SU-DHL-6 (cell line): ENCODE data around the gene ANKRD66.

Experiments
- EZH2phosphoT487 ChIP-seq: fragments of 200-600 bp; sonication (generic), shearing (Covaris generic); conservative IDR thresholded peaks from 2 replicates; pipeline ENCODE4 v1.6.1; 2018; ENCODE audit warnings: mild to moderate bottlenecking, antibody characterized with exemption, low read length, moderate library complexity, mixed read lengths
- TF ChIP-seq, protein P1 (sequence below): fragments of 200-600 bp; sonication (generic); IDR thresholded peaks from one replicate; pipeline ENCODE4 v1.5.1; 2017; ENCODE audit warnings: antibody characterized with exemption, mild to moderate bottlenecking, low read length, moderate library complexity; ENCODE audit not compliant: insufficient read depth, poor library complexity, severe bottlenecking

- TF ChIP-seq, protein P1, sequence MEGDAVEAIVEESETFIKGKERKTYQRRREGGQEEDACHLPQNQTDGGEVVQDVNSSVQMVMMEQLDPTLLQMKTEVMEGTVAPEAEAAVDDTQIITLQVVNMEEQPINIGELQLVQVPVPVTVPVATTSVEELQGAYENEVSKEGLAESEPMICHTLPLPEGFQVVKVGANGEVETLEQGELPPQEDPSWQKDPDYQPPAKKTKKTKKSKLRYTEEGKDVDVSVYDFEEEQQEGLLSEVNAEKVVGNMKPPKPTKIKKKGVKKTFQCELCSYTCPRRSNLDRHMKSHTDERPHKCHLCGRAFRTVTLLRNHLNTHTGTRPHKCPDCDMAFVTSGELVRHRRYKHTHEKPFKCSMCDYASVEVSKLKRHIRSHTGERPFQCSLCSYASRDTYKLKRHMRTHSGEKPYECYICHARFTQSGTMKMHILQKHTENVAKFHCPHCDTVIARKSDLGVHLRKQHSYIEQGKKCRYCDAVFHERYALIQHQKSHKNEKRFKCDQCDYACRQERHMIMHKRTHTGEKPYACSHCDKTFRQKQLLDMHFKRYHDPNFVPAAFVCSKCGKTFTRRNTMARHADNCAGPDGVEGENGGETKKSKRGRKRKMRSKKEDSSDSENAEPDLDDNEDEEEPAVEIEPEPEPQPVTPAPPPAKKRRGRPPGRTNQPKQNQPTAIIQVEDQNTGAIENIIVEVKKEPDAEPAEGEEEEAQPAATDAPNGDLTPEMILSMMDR, result no peak
- TF ChIP-seq EZH2phosphoT487, result no peak
Observed at GRCh38 chr6:46789434-46790354, 43.0 kb downstream of the ANKRD66 start.
